Stimulated activated CD8-positive, alpha-beta memory T cell treated with anti-CD3 and anti-CD28 coated beads, Interleukin-4, amount 100 ng/mL, for 1 hour (primary cell): ENCODE data around the gene LHX2.

Source experiments
- DNase-seq, 2 donors: peaks; one replicate each; pipeline ENCODE4 v3.0.0-alpha.2; 2020; ENCODE audit warnings: low read depth in 2 of 2, low spot score in 1 of 2

Gene LHX2

DNA sequence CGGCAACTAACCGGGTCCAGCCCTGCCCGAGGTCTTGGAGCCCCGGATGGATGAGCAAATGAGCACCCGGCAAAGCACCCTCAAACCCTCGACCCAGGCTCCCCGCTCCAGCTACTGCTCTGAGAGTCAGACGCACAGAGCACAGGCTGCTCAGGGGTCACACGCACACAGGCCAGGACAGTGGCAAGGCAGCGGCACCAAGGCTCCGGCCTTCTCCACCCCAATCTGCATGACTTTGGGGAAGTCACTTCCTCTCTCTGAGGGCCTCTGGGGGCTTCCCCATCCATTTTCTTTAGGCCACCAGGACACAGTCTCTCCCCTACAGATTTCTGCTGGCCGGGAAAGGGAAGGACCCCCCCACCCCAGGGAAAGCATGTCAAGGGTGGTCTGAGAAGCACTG, 18.0 kb downstream of the LHX2 start:
- DNase-seq, result no peak

DNA sequence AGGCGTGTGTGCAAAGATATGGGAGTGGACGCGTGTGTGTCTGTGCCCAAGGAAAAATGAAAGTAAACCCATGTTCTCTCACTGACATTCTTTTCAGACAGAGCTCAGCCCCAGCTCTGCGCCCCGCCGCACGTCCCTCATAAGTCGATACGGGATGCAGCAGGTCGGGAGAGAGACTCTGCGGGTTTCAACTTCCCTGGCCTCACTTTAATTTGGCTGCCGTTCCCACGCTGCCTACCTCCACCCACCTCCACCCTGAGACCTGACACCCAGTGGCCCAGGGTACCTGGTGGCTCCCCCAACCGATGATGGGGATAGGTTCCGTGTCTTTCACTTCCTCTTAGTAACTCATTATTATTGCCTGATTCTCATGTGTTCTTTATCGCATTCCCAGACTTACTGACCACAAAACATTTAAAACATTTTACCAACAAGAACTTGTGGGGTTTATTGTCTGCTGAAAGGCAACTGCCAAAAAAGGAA, 19.4 kb downstream of the LHX2 start:
- DNase-seq, result no peak

DNA sequence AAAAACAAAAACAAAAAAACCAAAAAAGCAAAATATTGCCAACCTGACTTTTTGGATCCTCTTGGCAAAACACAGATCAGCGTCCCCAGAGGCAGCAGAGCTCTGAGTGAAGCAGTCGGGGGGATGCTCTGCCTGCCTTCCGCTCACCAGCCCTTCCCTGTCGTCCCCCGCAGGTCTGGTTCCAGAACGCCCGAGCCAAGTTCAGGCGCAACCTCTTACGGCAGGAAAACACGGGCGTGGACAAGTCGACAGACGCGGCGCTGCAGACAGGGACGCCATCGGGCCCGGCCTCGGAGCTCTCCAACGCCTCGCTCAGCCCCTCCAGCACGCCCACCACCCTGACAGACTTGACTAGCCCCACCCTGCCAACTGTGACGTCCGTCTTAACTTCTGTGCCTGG, 20.7 kb downstream of the LHX2 start:
- no peak for DNase-seq

DNA sequence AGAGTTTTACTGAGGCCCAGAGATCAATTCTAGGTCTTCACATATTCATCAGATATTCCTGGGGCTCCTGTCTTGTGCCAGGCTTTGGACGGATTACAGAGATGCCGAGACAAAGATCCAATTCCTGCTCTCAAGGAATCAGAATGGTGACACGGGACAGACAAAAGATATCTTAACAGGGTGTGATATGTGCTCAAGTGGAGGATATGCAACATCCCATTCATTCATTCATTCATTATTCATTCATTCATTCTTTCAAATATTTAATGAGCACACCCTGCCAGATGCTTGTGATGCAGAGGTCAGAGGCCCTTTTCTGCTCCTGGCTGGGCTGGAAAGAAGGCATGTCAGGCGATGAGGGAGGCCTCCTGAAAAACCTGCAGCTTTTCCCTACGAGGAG, 21.8 kb downstream of the LHX2 start:
- DNase-seq, result no peak

DNA sequence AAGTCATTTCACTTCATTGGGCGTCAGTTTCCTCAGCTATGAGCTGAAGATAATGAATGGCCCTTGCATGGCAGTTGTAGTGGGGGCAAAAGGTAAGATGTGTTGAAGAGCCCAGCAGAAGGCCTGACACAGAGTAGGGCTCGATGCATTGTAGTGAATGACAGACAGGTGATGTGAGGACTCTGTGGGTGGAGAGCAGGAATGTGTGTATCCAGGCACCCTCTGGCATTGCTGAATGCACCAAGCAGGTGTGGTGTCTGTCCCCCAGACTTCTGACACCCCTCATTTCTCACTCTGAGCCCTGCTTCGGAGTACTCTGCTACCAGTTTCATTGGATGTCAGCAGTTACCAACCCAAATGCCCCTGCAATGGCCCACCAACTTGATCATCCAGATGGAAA, 22.4 kb downstream of the LHX2 start:
- no peak for DNase-seq

DNA sequence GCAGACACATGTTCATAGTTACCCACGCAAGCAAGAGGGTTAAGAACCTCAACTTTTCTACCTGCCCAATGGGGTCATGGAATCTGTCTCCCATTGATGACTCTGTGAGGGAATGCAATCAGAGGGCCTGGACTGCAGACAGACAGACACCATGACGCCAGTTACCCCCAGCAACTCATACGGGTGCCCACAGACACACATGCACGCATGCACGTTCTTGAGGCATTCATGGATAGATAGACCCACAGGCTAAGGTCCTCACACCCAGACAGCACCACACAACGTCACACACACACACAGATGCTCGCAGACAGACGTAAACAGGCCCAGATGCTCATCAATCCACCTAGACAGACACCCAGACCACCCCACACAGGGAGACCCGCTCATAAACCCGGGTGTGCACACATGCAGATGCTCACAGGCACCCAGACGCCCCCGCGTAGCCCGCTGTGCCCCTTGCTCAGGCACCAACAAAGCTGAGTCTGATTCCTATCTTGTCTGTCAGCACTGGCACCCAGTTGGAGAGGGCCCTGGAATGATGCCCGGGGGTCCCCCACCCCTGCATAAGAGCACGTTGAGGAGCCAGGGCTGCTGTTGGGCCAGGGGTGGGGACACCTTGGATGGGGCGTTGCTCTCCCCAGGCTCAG, 23.6 kb downstream of the LHX2 start:
- DNase-seq, result no peak

DNA sequence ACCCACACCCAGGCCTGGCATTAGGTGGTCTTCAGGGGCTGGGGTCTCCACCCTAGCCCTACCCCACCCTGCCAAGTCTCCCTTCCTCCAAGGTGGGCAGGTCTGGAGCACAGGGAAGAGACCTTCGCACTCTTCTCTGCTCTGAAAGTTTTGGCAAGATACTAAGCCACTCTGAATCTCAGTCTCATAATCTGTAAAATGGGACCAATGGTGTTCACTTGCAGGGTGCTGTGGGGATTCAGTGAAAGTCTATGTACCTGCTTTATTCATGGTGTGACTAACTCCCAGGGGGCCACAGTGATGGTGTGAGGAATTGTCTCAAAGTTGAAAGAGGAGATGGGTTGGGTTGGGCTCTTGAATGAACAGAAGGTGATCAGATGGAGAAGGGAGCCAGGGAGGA, 25.0 kb downstream of the LHX2 start:
- DNase-seq, result no peak

DNA sequence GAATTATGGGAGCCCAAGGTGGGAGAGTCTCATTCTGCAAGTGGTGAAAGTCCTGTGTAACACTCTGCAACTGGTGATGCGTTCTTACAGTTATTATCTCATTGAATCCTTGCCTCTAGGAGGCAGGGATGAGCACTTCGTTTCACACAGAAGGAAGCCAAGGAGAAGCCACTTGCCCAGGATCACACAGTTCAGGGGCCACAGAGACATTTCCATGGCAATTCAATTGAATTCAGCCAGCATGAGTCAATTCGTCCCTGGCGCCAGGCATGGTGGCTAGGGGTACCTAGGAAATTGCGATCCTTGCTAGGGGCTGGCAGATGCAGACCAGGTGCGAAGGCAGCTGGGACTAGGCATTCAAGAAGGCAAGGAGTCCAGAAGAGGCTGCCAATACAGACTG, 26.2 kb downstream of the LHX2 start:
- DNase-seq, result no peak

DNA sequence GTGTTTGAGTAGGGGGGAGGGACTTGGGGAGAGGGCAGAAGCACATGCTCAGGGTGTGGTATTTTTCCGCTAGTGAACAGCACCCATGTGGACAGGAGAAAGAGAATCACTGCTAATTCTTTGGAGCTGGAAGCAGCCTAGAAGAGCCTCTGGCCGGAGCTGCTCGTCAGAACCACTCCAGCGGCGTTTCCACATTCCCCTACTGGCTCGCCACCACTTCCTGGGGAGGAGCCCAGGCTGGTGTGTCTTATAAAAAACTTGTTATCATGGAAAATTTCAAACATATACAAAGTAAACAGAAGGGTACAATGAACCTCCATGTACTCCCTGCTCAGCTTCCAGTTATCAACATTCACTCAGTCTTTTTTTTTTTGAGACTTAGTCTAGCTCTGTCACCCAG, 26.7 kb downstream of the LHX2 start:
- DNase-seq, result no peak

DNA sequence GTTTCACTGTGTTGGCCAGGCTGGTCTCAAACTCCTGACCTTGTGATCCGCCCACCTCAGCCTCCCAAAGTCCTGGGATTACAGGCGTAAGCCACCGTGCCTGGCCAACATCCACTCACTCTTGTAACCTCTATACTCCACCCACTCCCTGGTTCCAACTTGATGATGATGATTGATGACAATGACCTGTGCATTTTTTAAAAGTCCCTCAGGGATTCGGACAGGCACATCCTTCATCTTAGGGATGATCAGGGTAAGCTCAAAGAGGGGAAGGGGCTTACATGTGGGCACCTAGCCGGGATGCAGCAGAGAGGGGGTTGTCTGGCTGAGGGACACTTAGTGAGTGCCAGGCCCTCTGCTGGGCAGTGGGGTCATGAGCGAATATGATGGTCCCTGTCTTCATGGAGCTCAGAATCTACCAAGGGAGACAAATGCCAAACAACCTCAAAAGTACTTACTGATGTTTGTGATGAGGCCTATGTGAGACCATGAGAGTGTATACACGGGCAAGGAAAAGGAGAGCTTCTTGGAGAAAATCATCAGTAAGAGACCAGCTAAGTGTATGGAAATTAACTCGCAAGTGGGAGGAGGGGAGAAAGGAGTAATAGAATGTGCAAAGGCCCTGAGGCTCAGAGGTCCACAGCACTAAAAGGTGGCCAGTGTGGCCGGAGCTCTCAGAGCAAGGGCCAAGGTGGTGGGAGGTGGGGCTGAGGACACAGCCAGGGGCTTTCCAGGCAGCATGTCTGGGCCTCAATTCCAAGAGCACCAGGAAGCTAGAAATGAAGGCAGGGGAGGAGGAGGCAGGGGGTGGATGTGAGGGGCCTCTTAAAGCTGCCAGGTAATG, 27.4 kb downstream of the LHX2 start:
- no peak for DNase-seq

DNA sequence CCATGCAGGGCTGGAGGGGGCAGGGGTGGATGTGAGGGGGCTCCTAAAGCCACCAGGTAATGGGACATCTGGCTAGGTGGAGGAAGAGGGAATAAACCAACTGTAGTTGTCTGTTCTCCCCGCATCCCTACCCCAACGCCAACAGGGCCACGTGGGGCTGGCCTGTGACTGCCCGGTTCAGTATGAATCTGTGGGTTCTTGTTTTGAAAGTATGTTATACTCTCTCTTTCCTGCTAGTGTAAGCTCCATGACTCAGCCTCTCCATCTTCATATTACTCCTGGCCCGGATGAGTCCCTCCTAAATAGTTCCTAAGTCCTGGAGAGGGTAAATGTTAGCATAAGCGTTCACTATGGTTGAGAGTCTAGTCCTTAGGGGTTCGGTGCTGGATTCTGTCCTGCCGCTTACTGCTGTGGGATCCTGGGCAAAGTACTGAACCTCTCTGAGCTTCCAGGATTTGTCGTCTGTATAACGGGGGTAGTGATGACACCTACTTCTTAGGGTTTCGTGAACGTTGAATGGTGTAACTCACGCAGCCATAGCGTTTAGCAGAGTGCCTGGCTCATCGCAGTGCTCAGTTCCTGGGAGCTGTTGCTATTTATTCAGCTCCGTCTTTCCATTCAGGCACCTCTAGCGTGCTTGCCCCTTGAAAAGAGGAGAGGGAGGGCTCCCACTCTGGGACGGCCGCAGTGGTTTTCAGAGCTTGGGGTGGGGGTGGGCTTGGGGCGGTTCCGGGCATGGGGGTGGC, 28.8 kb downstream of the LHX2 start:
- no peak for DNase-seq

DNA sequence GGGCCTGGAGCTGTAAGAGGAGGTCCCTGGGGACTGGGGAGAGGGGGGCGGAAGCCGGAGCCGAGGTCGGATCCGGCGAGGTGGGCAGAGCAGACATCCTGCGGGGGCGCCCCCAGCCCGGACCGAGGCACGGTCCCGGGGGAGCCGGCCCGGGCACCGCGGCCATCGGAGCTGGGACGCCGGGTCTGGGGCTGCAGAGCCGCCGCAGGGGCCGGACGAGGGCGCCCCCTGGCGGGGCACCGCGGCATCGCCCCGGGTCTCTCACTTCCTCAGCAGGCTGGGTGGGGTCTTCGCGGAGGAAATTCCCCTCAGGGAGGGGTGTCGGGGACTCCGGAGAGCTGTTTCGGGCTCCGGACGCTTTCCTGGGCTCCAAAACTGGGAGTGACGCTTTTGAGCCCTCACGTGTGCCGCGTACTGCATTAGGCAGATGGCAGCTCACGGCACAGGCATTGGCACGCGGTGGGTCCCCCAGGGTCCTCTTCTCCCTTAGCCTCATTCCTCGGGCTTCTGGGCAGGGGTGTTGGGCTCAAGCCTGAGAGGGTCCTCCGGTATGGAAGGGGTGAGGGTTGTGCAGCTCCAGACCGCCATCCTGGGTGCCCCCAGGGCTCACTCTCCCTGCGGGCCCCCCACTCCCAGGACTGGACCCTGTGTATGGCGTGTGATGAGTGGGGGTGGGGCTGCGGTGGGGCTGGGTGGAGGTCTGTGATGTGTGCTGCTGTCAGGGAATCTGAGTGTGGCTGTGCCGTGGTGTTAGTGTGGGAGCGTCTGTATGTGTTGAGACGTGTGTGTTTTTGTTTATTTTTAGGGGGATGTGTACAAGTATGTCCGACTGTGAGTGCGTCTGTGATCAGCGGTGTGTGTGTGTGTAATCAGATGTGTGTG, 29.6 kb downstream of the LHX2 start:
- no peak for DNase-seq

DNA sequence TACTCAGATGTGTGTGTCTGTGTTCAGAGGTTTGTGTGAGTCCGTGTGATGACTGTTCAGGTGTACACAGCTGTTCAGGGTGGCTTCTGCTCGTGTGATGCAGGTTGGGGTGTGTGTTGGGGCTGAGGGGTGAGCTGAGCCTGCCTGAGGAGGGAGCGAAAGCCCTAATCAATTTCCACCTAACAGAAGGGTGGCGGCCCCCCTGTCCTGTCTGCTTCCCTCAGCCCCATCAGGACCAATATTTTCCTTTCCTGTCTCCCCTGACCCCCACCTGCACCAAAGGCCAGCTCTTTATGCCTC, 30.2 kb downstream of the LHX2 start:
- DNase-seq, result no peak

DNA sequence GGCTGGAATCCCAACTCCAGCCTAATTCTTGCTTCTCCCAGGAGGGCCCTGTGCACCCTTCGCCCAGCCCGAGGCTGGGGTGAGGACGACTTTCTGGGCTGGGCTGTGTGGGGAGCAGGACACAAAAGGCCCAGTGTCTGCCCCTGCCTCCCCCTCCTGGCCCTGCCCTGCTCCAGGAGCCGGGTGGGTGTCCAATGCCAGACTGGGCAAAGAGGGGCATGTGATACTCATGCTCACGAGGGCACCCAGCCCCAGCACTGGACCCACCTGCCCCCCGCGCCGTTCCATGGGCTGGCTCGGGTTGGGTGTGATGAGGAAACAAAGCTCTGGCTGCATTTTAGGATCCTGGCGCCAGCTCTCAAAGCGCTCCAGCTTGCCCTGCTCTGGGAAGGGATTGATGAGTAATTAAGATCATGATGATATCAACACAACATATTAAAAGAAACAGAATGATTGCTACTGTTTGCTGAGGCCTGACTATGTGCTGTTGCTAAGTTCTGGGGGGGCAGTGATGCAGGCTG, 30.7 kb downstream of the LHX2 start:
- no peak for DNase-seq

DNA sequence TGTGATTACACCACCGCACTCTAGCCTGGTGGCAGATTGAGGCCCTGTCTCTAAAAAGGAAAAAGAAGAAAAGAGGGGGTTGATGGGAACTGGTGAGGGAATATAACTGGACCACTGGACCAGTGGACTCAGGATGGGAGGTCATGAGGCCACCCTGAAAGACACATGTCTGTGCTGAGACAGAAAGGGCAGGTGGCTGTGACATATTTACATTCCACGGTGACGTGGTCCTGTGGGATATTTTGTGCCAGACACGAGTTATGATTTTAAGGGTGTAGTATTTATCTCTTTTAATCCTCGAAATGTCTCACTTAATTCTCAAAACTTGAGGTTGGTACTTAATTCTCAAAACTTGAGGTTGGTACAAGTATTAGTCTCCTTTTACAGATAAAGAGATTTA, 32.9 kb downstream of the LHX2 start:
- no peak for DNase-seq

DNA sequence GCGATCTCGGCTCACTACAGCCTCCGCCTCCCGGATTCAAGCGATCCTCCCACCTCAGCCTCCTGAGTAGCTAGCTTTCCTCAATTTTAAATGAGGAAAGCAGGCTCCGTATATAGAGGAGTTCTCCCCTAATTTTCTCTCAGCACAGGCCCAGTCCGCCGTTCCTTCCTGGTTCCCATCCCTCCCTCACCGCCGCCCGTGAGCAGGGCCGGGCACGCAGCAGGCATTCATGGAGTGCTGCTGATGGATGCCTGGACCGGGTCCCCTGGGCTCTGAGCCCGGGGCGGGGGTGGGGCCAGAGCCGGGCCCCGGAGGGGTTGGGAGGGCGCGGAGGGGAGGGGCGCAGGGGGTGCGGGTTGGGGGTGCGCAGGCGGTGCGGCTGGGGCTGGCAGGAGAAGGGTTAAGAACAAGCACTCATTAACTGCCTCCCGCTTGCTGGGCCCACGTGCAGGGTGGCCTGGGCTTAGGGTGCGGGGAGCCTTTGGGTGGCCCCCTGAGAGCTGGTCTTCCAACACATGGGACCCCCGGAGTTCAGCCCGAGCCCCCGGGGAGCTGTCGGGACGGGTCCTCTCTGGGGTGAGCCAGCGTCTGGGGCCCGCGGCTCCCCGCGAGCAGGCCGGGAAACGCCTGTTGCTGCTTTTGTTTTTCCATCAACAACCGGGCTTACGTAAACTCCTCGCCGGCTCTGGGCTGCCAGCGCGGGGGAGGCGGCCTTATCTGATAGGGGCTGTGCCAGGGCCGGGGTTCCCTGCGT, 33.7 kb downstream of the LHX2 start:
- DNase-seq, result no peak

DNA sequence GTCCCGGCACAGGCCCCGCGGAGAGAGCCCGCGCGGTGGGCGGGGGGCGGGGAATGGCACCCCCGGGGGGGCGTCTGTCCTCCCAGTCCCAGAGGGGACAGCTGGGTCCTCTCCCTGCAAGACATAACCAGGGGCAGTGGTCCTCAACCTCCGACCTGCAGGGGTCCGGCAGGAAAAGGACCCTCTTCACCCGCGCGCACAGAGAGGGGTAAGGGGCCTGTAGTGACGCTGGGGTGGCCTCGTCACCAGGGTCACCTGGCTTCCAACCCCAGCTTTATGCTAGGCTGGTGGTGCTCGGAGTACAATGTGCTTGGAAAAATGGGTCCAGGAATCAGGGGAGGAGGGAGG, 34.2 kb downstream of the LHX2 start:
- DNase-seq, result no peak

DNA sequence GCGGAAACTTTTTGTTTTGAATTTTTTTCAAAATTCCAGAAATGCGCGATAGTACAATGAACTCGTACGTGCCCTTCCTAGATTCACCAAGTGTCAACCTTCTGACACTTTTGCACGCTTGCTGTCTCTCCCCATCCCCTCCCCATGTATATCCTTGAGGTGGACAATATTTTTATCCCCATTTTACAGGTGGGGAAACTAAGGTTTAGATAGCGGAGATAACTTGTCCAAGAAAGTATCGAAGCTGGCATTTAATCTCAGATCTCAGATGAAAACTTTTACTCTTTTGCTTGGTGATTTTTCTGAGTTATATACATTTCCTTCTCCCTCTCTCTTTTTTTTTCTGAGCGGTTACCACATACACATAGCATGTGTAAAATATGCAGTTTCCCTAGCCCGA, 34.6 kb downstream of the LHX2 start:
- no peak for DNase-seq

DNA sequence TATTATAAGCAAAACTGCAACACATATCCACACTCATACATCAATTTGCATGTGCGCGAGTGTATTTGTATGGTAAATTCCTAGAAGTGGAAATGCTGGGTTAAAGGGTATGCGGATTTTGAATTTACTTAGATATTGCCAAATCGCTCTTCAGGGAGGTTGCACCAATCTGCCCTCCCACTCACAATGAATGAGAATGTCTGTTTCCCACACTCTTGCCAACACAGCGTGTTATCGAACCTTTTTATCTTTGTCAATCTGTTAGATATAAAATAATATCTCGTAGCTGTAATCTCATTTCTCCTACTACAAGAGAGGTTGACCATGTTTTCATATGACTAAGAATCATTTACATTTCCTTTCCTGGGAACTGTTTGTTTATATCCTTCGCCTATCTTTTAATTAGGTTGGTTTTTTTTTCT, 35.7 kb downstream of the LHX2 start:
- no peak for DNase-seq

DNA sequence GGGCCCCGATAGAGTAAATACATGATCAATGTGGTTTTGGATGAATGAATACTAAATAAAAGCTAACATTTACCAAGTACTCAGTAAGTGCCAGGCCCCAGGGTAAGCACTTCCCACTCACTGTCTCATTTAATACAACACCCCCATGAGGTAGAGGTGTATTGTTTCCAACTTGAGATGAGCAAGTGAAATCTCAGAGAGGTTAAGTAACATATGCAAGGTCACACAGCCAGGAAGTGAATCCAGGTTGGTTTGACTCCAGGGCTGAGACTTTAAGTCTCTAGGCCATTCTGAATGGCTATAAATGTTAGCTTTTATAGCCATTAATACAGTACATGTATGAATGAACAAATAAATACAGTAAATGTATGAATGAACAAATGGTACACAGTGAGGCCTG, 39.4 kb downstream of the LHX2 start:
- DNase-seq, result no peak
